ENCODE data around the gene LRRC4B.

DNA sequence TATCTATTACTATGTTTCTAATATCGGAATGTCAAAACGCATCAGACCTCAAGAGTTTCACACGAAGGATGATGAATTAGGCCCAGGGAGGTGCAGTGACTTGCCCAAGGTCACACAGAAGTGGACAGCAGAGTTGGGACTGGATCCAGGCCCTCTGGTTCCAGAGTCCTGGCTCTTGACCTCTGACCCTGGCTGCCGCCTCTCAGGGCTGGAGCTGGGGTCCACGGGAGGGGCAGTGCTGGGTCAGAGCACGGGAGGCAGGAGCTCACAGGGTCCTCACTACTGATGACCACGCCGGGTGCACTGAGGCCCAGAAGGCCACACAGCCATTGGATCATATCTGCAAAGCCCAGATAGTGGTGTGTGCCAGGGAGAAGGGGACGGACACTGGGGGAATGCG, 45.4 kb downstream of the LRRC4B start:
- no peak for TF ChIP-seq YY1 (IDR thresholded peaks at IDR 0.05; ENCODE audit: low read depth)
- no peak for TF ChIP-seq EGR1 (IDR thresholded peaks at IDR 0.05)
- no peak for TF ChIP-seq CREB1 (IDR thresholded peaks at IDR 0.05; ENCODE audit: low read depth)
- TF ChIP-seq TAF1 (IDR thresholded peaks at IDR 0.05; ENCODE audit: low read depth) = no peak
- no peak for TF ChIP-seq CEBPB (IDR thresholded peaks at IDR 0.05)
- TF ChIP-seq TCF12 (IDR thresholded peaks at IDR 0.05; ENCODE audit: low read depth) = no peak
- no peak for TF ChIP-seq RAD21 (IDR thresholded peaks at IDR 0.05; ENCODE audit: low read depth)
- no peak for TF ChIP-seq EP300 (IDR thresholded peaks at IDR 0.05; ENCODE audit: borderline replicate concordance)
- TF ChIP-seq, protein P1, sequence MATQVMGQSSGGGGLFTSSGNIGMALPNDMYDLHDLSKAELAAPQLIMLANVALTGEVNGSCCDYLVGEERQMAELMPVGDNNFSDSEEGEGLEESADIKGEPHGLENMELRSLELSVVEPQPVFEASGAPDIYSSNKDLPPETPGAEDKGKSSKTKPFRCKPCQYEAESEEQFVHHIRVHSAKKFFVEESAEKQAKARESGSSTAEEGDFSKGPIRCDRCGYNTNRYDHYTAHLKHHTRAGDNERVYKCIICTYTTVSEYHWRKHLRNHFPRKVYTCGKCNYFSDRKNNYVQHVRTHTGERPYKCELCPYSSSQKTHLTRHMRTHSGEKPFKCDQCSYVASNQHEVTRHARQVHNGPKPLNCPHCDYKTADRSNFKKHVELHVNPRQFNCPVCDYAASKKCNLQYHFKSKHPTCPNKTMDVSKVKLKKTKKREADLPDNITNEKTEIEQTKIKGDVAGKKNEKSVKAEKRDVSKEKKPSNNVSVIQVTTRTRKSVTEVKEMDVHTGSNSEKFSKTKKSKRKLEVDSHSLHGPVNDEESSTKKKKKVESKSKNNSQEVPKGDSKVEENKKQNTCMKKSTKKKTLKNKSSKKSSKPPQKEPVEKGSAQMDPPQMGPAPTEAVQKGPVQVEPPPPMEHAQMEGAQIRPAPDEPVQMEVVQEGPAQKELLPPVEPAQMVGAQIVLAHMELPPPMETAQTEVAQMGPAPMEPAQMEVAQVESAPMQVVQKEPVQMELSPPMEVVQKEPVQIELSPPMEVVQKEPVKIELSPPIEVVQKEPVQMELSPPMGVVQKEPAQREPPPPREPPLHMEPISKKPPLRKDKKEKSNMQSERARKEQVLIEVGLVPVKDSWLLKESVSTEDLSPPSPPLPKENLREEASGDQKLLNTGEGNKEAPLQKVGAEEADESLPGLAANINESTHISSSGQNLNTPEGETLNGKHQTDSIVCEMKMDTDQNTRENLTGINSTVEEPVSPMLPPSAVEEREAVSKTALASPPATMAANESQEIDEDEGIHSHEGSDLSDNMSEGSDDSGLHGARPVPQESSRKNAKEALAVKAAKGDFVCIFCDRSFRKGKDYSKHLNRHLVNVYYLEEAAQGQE (IDR thresholded peaks at IDR 0.05; ENCODE audit: low read depth) = no peak
- TF ChIP-seq, protein P2, sequence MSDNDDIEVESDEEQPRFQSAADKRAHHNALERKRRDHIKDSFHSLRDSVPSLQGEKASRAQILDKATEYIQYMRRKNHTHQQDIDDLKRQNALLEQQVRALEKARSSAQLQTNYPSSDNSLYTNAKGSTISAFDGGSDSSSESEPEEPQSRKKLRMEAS (IDR thresholded peaks at IDR 0.05) = no peak
- TF ChIP-seq, protein P3, sequence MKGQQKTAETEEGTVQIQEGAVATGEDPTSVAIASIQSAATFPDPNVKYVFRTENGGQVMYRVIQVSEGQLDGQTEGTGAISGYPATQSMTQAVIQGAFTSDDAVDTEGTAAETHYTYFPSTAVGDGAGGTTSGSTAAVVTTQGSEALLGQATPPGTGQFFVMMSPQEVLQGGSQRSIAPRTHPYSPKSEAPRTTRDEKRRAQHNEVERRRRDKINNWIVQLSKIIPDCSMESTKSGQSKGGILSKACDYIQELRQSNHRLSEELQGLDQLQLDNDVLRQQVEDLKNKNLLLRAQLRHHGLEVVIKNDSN (IDR thresholded peaks at IDR 0.05) = no peak
- no peak for TF ChIP-seq TEAD4 (IDR thresholded peaks at IDR 0.05)
- no peak for TF ChIP-seq NFIC (IDR thresholded peaks at IDR 0.05)
